Mucosa of gallbladder (tissue), 1 donor: ENCODE data around the gene LRRC4B. TPM values are rescaled to one million over a fixed set of nuclear protein-coding genes. Genes with fewer than 3 reads are reported as not detected.

Source experiments
- DNase-seq: peaks from one replicate; pipeline ENCODE4 v3.0.0-alpha.2; 2020; ENCODE audit warnings: low spot score
- total RNA-seq: library from RNA; stranded (reverse); gene quantifications from one replicate; pipeline ENCODE4 v1.2.1, GENCODE V29; 2021
- donor health status: DM: no; HTN: no; CAD: no.

The LRRC4B gene
- total RNA-seq, 1 donor from 2014 or later = 3.5 TPM

DNA sequence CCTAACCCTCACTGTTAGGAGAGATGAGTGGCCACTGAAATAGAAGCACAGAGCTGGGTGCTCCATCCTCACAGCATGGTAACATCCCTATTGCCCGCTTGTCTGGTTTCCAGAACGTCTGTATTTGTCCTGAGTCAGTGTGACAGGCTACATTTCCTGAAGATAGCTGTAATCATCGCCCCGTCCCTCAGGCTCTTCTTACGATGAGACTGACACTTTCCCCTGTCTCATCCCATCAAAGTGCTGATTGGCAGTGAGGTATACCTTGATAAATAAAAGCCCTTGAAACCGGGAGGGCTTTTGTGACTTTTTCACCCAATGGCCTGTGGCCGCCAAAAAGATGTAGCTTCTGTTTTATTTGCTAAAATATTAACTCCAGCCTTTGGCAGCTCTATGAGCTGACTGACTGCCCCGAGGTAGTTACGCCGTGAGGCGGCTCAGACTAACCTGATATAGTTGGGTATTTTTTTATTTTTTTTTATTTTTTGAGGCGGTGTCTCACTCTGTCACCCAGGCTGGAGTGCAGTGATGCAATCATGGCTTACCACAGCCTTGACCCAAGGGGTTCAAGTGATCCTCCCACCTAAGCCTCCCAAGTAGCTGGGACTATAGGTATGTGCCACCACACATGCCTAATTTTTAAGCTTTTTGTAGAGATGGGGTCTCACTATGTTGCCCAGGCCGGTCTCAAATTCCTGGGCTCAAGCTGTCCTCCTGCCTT, 5.7 kb upstream of the LRRC4B start:
- no peak for DNase-seq

DNA sequence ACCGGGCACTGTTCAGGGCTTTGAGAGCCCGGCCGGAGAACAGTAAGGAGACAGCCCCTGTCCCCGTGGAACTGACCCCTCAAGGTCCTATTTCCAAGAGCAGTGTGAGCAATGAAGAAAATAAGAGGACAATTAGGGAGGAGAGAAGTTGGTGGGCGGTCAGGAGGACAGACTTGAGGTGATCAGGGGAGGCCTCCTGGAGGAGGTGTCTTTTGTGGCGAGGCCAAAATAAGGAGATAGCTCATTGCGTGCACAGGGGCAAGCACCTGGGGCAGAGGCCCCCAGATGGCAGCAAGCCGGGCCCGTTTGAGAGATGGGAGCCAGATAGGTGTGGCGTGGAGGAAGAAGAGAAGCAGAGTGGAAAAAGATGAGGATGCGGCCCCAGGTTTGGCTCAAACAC, 2.8 kb upstream of the LRRC4B start:
- no peak for DNase-seq

DNA sequence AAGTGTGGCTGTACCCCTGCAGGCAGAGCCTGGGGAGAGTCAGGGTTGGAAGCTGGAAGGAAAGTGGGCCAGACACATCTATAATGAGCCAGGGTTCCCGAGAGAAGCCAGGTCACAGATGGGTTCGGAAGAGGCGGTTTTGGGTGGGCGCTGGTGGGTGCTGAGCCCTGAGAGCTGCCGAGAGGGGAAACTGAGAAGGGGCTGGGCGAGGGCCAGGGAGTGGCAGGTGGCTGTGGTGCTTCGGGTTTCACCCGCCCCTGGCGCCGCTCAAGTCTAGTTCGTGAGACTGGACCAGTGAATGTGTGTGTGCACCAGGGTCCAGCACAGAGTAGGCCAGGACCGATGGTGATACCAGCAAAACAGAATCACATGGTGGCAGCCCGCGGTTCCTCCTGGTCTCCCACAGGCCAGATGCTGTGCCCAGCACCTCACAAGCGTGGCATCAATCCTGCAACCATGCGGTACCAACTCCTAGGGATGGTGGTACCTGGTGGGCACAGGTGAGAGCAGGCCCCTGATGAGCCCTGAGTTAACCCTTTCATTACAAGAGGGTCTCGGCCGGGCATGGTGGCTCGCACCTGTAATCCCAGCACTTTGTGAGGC, 1.8 kb upstream of the LRRC4B start:
- DNase-seq = no peak

DNA sequence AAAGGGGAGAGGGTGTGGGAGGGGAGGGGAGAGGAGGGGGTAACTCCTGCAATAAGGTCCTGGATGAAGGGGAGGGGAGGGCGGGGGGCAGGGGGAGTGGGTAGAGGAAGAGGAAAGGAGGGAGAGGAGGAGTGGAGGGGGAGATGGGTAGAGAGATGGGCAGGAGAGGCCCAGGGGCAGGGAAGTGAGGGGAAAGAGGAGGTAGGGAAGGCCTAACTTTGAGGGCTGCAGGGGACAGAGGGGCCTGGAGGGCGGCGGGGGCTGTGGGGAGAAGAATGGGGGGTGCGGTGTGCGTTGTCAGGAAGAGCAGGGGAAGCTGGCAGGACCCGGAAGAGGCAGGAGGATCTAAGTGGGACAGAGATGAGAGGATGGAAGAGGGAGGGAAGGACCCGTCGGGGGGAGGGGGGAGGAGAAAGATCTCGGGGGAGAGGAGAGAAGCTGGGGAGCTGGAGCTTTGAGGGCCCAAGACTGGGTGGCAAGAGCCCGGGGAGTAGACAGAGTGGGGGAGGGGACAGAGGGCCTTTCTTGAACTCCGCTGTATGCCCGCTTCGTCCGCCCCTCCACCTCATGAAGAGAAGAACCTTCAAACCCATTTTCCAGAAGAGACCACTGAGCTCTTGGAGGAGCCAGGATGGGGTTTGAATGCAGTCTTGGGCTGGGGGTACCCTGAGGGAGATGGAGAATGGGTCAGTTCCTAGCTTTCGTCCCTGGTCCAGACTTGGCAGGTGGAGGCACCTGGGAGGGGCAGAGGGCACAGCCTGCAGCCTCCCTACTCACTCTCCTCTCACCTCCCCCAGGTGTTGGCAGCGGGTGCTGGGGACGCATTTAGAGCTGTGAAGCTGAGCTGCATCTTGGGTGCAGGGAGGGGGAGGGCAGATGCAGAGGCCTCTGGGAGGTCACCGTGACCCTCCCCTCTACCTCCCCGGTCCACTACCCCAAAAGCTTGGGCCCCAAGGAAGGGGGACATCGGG, 778 bp upstream of the LRRC4B start:
- no peak for DNase-seq

DNA sequence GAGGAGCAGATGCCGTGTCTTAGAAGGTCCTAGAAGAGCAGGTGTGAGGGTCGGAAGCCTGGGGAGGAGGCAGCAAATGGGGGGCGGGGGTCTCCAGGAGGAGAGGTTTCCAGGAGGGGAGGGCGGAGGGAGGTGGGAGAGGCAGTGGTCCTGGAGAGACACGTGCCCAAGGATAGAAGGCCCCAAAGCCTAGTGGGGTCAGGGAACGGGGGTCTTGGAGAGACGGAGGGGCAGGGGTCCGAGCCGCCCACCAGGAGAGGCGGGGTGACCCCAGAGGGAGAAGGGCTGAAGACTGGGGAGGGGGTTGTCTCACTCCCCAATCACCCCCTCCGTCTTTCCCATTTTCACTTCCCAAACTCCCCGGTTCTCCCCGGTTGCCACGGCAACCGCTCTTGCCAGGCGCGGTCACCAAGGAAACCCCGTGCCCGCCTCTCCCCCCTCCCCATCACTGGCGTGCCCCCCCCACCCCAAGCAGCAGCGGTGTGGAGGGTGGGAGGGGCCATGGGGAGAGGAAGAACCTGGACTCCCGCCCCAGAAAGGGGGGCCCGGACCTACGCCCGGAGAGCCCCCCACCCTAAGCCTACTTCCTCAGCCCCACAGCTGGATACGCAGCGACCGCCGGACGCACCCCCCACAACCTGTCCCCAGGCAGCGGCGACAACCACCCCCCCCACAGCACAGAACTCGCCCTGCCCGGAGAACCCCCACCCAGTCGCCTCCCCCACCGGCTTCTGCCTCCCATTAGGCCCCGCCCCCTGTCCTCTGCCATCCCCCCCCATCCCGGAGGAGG, 988 bp downstream of the LRRC4B start:
- DNase-seq = no peak

DNA sequence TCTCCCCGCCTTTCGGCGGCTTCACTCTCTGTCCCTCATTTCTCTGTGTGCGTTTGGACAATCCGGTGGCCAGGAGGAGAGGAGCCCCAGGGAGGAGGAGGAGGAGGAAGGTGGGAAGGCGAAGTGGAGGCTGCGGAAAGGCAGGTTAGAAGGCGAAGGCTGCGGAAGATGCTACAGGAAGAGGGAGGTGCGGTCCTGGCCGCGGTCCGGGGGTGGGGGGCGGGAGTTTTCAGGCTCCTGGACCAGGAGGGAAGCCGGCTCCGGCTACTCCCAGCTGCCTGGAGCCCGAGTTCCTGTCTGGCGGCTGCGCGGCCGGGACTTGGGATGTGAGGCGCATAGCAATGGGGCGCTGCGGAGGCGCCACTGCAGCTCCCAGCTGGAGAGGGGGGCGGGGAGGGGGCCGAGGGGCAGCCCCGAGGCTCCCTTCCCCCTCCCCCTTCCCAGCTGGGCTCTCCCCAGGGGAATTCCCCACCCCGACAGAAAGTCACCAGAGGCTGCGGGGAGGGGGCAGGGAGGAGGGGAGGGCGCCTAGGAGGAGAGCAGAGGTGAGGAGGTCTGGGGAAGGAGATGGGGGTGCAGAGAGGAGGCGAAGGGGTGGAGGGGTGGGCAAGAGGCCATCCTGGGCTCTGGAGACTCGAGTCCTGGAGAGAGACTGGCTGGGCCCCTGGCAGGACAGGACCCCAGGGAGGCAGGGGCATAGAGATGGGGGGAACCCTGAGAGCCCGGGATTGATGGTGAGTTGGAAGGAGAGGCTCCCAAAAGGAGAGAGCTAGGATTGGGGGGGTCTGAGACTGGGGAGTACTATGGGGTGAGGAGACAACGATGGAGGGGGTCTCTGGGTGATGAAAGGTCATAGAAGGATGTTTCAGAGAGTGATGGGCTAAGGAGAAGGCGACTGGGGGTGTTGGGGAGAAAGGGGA, 2.0 kb downstream of the LRRC4B start:
- DNase-seq = no peak

DNA sequence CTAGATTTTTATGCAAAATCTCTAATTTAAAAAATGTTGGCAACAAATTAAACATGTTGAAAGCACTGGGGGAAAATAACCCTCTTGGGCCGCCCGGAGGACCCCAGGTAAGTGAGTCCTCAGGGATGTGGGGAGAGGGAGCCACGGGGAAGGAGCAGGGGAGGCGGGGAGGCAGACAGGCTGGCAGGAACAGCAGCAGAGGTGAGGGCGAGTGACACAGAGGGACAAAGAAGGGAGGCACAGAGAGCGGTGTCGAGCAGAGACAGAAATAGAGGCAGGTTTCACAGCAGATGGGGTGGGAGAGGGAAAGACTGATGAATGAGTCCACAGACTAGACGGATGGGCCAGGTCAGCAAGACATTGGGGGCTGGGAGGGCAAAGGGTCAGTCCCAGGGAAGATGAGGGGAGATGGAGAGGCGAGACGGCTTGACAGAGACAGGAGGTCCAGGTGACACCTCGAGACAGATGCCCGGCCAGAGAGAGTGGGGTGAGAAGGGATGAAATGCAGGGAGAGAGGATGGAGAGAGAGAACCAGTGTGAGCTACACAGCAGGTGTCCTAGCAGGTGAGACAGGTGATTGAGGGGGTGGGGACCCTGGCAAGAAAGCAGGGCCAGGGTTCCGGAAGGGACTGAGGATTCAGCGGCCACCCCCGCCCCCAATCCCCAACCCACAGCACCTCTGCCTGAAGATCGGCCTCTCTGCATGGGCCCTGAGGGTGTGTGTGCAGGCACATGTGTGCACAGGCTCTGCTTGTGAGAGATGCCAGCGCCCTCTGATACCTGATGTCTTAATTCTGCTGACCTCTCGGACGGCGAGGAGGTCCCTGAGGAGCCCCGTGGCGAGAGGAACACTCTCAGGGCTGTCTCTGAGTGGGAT, 3.8 kb downstream of the LRRC4B start:
- no peak for DNase-seq

DNA sequence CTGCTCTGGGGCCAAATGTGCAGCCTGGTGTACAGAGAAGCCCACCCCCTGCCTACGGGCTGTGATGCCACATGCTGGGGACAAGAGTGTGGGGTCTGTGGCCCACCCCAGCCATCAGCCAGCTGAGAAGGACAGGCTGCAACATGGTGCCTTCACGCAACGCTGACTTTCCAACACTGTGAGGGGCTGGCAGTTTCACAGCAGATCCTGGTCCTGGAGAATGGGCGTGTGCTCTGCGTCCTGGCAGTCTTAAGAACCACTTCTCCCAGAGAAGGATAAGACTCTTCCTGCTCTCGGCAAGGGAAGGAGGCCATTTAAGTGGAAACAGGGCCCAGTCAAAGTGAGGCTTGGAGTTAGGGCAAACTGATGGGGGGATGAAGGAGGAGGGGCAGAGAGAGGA, 4.6 kb downstream of the LRRC4B start:
- DNase-seq = no peak

DNA sequence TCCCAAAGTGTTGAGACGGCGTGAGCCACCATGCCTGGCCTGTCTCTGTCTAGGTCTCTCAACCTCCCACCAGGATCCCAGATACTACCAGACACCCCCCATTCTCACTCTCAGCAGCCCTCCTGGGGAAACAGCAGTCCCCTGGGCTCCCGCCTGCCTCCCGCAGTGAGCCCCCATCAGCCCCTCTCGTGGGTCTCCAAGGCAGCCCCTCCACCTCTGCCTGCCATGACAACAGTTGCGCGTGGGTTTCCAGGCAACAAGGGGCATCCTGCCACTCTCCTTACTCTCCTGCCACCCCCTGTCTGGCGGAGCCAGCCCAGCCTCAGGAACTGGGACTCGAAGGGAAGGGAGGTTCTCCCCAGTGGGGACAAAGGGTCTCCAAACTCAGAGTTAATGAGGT, 5.2 kb downstream of the LRRC4B start:
- DNase-seq = no peak

DNA sequence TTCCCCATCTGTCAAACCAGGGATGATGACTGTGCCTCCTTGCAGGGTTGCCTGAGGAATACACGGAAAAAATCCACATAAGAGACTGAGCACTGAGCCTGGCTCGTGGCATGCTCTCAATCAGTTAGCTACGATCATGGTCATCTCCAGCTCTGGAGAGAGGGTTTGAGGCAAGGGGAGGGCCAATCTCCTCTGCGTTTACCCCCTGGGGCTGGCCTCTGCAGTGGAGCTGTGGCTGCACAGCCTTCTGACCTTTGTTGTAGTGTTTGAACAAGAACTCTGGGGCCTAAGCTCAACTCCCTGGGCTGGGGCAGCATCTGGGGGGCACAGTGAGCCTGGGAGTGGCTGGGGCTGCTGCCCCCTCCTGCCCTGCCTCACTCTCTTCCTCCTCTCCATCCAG, 5.9 kb downstream of the LRRC4B start:
- no peak for DNase-seq

DNA sequence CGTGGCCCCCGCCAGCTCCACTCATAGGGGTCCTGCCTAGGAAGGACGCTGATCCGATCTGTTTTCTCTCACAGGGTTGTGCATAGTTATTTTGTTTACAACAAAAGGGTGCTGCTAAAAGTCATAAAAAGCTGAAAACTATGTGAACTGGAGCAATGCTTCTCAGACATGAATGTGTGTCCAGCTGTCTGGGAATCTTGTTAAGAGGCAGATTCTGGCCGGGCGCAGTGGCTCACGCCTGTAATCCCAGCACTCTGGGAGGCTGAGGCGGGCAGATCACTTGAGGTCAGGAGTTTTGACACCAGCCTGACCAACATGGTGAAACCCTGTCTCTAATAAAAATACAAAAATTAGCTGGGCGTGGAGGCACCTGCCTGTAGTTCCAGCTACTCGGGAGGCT, 8.6 kb downstream of the LRRC4B start:
- DNase-seq = no peak

DNA sequence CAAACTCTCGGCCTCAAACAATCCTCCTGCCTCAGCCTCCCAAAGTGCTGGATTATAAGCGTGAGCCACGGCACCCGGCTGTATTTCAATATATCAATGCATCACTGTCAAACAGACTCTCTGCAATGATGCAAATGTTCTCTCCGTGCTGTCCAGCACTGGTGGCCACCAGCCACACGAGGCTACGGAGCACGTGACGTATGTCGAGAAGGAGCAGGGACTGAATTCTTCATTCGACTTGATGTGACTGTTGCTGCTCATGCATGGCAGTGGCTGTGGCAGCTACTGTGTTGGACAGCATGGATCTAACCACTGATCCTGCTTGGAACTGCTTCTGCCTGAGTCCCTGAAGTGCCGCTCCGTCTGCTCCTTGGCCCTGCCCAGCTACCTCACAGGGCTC, 9.8 kb downstream of the LRRC4B start:
- no peak for DNase-seq

DNA sequence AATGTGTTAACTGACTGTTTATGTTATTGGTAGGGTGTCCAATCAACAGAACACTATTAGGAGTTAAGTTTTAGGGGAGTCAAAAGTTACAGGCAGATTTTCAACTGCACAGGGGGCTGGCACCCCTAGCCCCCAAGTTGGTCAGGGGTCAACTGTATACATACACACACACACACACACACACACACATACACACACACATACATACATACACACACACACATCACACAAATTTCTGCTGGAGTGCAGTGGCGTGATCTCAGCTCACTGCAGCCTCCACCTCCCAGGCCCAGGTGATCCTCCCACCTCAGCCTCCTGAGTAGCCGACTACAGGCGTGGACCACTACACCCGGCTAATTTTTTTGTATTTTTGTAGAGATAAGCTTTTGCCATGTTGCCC, 10.2 kb downstream of the LRRC4B start:
- no peak for DNase-seq

DNA sequence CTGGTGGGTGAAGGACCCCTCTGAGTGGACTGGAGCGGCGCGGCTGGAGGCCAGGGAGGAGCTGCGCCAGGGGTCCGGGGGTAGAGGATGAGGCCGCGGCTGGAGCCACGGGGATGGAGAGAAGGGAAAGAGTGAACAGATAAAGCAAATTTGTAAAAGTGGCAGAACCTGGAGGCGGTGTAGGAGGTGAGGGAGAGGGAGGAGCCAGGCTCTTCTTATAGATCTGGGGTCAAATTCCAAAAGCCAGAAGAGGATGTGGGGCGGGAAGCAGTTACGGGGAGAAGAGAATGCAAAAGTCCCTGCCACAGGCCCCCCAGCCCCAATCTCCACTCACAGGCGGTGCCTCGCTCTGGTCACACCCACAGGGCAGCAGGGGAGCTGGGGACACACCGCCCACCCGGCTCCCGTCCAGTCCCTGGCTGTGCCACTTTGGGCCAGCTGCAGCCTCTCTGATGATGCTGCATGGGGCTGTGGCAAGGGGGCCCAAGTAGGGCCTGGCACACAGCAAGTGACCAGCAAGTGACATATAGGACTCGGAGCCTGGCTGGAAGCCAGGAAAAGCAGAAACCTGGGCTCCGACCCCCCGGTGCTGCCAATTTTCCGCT, 11.1 kb downstream of the LRRC4B start:
- no peak for DNase-seq

DNA sequence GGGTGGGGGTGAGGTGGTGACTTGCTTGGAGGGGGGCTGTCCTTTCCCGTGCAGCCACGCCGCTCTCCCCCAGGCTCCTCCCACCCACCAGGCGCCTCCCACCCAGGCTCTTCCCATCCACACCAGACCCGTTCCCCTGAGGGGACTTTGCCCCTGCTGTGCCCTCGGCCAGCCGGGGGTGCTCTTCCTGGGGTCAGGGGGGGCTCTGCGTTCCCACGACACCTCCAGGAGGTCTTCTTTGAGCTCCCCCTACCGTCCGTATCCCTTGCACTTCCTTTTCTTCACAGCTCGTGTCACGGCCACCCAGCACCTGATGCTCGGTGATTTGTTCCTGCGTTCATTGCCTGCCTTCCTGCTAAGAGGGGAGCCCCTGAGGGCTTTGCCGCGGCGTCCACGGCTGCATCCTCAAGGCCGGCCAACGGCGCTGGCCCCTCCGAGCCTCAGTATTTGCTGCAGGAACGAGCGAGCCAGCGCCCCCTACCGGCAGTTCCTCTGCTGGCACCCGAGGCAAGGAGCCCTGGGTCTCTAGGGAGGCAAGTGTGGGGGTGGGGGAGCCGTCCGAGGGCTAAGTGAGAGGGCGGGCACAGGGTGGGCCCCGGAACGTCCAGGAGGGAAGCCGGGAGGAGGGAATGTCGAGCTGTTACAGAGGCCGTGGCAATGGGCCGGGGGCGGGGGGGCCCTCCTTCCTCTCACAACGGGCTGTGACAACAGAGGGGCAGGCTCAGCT, 11.8 kb downstream of the LRRC4B start:
- DNase-seq = peak; percentile 61

DNA sequence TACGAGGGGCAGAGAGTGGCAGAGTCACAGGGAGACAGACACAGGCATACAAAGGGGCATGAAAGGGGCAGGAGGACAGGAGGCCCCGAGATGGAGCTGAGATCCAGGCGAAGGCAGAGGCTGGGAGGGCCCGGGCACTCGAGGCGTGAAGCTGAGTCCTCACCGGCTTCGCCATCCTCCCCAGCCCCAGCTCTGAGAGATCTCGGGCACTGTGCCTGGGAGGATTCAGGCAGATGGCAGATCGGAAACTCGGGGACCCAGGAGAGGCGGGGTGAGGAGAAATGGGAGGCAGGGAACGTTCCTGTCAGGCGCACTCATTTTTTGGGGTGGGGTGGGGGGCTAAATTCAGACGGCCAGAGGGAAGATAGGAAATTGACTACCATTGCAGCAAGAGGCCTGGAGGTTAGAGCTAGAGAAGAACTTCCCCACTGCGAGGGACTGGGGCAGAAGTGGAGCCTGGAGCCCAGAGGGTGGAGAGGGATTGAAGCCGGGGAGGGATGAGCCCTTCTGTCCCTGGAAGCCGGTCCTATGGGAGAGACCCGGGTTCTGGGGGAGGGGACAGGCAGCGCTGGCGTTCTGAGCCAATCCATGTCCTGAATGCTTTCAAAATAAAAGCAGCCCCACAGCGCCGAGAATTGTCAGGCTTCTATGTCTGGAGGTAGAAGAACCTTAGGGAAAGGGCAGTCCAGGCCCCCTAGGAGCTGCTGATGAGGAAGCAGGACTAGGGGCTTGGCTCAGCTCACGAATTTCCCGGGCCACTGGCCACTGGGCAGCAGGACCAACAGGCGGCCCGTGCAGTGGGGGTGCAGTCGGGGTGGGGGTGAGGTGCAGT, 12.6 kb downstream of the LRRC4B start:
- no peak for DNase-seq

DNA sequence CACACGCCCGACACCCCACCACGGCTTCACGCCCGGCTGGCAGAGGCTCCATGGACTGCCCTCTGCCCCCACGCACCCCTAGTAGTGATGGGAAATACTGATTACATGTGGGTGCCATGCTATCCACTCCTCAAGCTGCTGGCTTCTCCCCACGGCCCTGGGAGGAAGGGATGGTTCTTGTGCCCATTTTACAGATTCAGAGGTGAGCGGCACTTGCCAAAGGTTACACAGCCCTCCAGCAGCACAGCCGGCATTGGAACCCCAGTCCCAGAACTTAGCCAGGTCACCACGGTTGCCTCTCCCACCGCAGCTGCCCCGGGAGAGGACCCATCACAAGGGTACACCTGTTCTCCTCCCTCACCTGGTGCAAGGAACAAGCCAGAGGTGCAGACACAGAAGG, 13.2 kb downstream of the LRRC4B start:
- no peak for DNase-seq

DNA sequence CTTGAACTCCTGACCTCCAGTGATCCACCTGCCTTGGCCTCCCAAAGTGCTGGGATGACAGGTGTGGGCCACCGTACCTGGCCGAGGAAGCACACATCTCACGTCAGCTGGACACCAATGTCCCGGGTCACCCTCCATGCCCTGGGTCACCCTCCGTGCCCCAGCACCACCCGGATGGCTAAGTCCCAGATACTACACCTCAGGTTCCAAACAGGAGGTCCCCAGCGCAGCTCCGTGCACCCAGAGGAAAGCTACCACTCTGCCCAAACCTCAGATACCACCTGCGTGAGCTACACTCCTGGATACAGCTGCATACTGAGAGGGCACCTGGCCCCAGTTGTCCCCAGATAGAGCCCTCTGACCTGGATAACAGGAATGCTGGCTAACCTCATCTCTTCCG, 14.0 kb downstream of the LRRC4B start:
- no peak for DNase-seq
